GM23338 (cell line): ENCODE results near the gene DIP2C. TPM values are rescaled to one million over a fixed set of nuclear protein-coding genes. Genes with fewer than 3 reads are reported as not detected.

Experiments used
- ATAC-seq: fragments of 200-7000 bp; cut with Tn5 transposase; 3 replicates; pipeline ENCODE4 v1.9.1; 2020
- DNase-seq: peaks from one replicate; pipeline ENCODE4 v3.0.0-alpha.2; 2015; ENCODE audit warnings: low spot score
- H2AFZ ChIP-seq: fragments of 200-600 bp; sonication (generic); 2 replicates; pipeline ENCODE4 v1.8.0; 2016; ENCODE audit warnings: antibody characterized with exemption, mild to moderate bottlenecking, moderate library complexity
- H3F3A ChIP-seq: fragments of 200-600 bp; sonication (generic); replicated peaks from 2 replicates; pipeline ENCODE4 v1.8.0; 2017; ENCODE audit warnings: antibody characterized with exemption, mixed run types, low read depth
- H3K27ac ChIP-seq: fragments of 200-600 bp; sonication (generic); 2 replicates; pipeline ENCODE4 v1.6.1; 2016; ENCODE audit warnings: low read depth
- H3K27me3 ChIP-seq: fragments of 200-600 bp; sonication (generic); 2 replicates; pipeline ENCODE4 v1.8.0; 2016; ENCODE audit warnings: mild to moderate bottlenecking, mixed run types, moderate library complexity; ENCODE audit not compliant: insufficient read depth
- H3K36me3 ChIP-seq: fragments of 200-600 bp; sonication (generic); 2 replicates; pipeline ENCODE4 v1.8.0; 2016; ENCODE audit warnings: mild to moderate bottlenecking; ENCODE audit not compliant: insufficient read depth
- H3K4me1 ChIP-seq: fragments of 200-600 bp; sonication (generic); 2 replicates; pipeline ENCODE4 v1.8.0; 2016; ENCODE audit warnings: mild to moderate bottlenecking, moderate library complexity; ENCODE audit not compliant: insufficient read depth
- H3K4me2 ChIP-seq: fragments of 200-600 bp; sonication (generic); 2 replicates; pipeline ENCODE4 v1.7.1; 2017; ENCODE audit warnings: mixed run types
- H3K4me3 ChIP-seq: fragments of 200-600 bp; sonication (generic); 2 replicates; pipeline ENCODE4 v1.6.1; 2016; ENCODE audit warnings: mixed run types
- H3K79me2 ChIP-seq: fragments of 200-600 bp; sonication (generic); replicated peaks from 2 replicates; pipeline ENCODE4 v1.8.0; 2017; ENCODE audit warnings: mild to moderate bottlenecking; ENCODE audit not compliant: insufficient read depth
- H3K9me2 ChIP-seq: fragments of 200-600 bp; sonication (generic); 2 replicates; pipeline ENCODE4 v1.8.0; 2017; ENCODE audit not compliant: insufficient read depth
- H4K20me1 ChIP-seq: fragments of 200-600 bp; sonication (generic); replicated peaks from 2 replicates; pipeline ENCODE4 v1.8.0; 2017; ENCODE audit warnings: mild to moderate bottlenecking; ENCODE audit not compliant: insufficient read depth
- H3K27ac Mint-ChIP-seq: 2 replicates; pipeline ENCODE4 v1.8.0; 2020; ENCODE audit warnings: inconsistent platforms, mild to moderate bottlenecking, moderate library complexity, mixed read lengths
- H3K27me3 Mint-ChIP-seq: 3 replicates; pipeline ENCODE4 v1.8.0; 2022; ENCODE audit warnings: low read depth, mild to moderate bottlenecking, moderate library complexity, mixed read lengths, inconsistent platforms; ENCODE audit not compliant: insufficient read depth, poor library complexity
- H3K36me3 Mint-ChIP-seq: 3 replicates; pipeline ENCODE4 v1.8.0; 2021; ENCODE audit warnings: low read depth, mild to moderate bottlenecking, inconsistent platforms, moderate library complexity, mixed read lengths
- H3K4me1 Mint-ChIP-seq: 3 replicates; pipeline ENCODE4 v1.8.0; 2020; ENCODE audit warnings: mild to moderate bottlenecking, inconsistent platforms, mixed read lengths
- H3K4me3 Mint-ChIP-seq: 3 replicates; pipeline ENCODE4 v1.8.0; 2021; ENCODE audit warnings: moderate library complexity, mild to moderate bottlenecking, inconsistent platforms, mixed read lengths
- H3K9me3 Mint-ChIP-seq: 3 replicates; pipeline ENCODE4 v1.8.0; 2020; ENCODE audit warnings: moderate library complexity, mild to moderate bottlenecking, inconsistent platforms, mixed read lengths
- CREB1 ChIP-seq: fragments of 250-450 bp; sonication (Bioruptor Pico); IDR thresholded peaks from 2 replicates; pipeline ENCODE4 v1.5.0; 2020; ENCODE audit warnings: low read depth, mild to moderate bottlenecking, moderate library complexity
- ETS1 ChIP-seq: IDR thresholded peaks from 2 replicates; pipeline ENCODE4 v1.6.1; 2016; ENCODE audit warnings: antibody characterized with exemption
- EZH2 ChIP-seq: fragments of 200-600 bp; sonication (generic); IDR thresholded peaks from one replicate; pipeline ENCODE4 v1.8.0; 2017; ENCODE audit warnings: antibody characterized with exemption, mild to moderate bottlenecking, low read depth; ENCODE audit not compliant: unreplicated experiment
- EZH2phosphoT487 ChIP-seq: fragments of 200-600 bp; sonication (generic); IDR thresholded peaks from one replicate; pipeline ENCODE4 v1.8.1; 2018; ENCODE audit warnings: antibody characterized with exemption; ENCODE audit not compliant: unreplicated experiment
- JUNB ChIP-seq: IDR thresholded peaks from one replicate; pipeline ENCODE4 v1.6.1; 2016; ENCODE audit warnings: antibody characterized with exemption; ENCODE audit not compliant: unreplicated experiment
- POLR2AphosphoS5 ChIP-seq: IDR thresholded peaks from 2 replicates; pipeline ENCODE4 v1.6.1; 2016; ENCODE audit warnings: antibody characterized with exemption, low read depth
- ZNF331 ChIP-seq: fragments of 250-450 bp; sonication (Bioruptor Pico); IDR thresholded peaks from 2 replicates; pipeline ENCODE4 v1.5.0; 2020; ENCODE audit warnings: low read depth, mild to moderate bottlenecking, moderate library complexity
- ZNF462 ChIP-seq: fragments of 250-450 bp; sonication (Bioruptor Pico); IDR thresholded peaks from 2 replicates; pipeline ENCODE4 v1.5.0; 2020; ENCODE audit warnings: mild to moderate bottlenecking, moderate library complexity
- polyA plus RNA-seq: library from polyadenylated mRNA; unstranded; fragments of >200 nt; fragmentation: Nextera tagmentation; extraction: Ambion mirVana; gene quantifications from 2 replicates; pipeline ENCODE4 v1.2.1, GENCODE V29; 2016
- total RNA-seq: library from RNA; depleted of rRNA; stranded (reverse); fragments of >200 nt; shearing (Covaris generic); gene quantifications from 2 replicates; pipeline ENCODE4 v1.2.3, GENCODE V29; 2014

DIP2C gene
- total and polyA plus RNA-seq, 2 experiments from 2014 or later = 5.1 to 7.7 TPM

- H3K36me3 Mint-ChIP-seq = no peaks in the 10 kb centered on the region; the same call in 2 of the 3 replicates
- H3K9me2 ChIP-seq = no peaks in the 10 kb centered on the region
- H3K27me3 ChIP-seq = no peaks in the 10 kb centered on the region
- no peaks in the 10 kb centered on the region for H3K9me3 Mint-ChIP-seq
- no peak for ATAC-seq
- peaks cover 15% of the 10 kb centered on the region for H3K4me1 ChIP-seq
- peaks cover 17% of the 10 kb centered on the region for H4K20me1 ChIP-seq
- no peak overlapping the region for H3K27ac ChIP-seq
- no peak overlapping the region for H2AFZ ChIP-seq
- peaks cover 3% of the 10 kb centered on the region; the same call in 1 of the 2 replicates for H3F3A ChIP-seq
- no peak overlapping the region for H3K4me3 Mint-ChIP-seq
- H3K36me3 ChIP-seq = no peaks in the 10 kb centered on the region
- H3K27me3 Mint-ChIP-seq = peaks cover 10% of the 10 kb centered on the region
- H3K79me2 ChIP-seq = peaks cover 36% of the 10 kb centered on the region
- no peak overlapping the region for H3K4me2 ChIP-seq
- TF ChIP-seq EZH2phosphoT487 (no peak), EZH2 (no peak), JUNB (no peak), POLR2AphosphoS5 (no peak), ETS1 (no peak)
- no peak for DNase-seq
- H3K4me1 Mint-ChIP-seq = peaks cover 37% of the 10 kb centered on the region
- no peak overlapping the region for H3K27ac Mint-ChIP-seq
- H3K4me3 ChIP-seq = no peak overlapping the region
These were observed 60.1 kb downstream of the DIP2C start for GRCh38 chr10:629186-629998.

- peaks cover 33% of the 10 kb centered on the region for H3K79me2 ChIP-seq
- Mint-ChIP-seq H3K27me3 (peaks cover 13% of the 10 kb centered on the region), H3K4me1 (peaks cover 33% of the 10 kb centered on the region), H3K9me3 (no peaks in the 10 kb centered on the region), H3K4me3 (no peak overlapping the region), H3K36me3 (no peaks in the 10 kb centered on the region; the same call in 2 of the 3 replicates), H3K27ac (no peak overlapping the region)
- H2AFZ ChIP-seq = no peak overlapping the region
- peaks cover 13% of the 10 kb centered on the region for H3K4me1 ChIP-seq
- DNase-seq (no peak), ATAC-seq (no peak)
- no peak overlapping the region for H3K27ac ChIP-seq
- H4K20me1 ChIP-seq = peaks cover 12% of the 10 kb centered on the region; the same call in 1 of the 2 replicates
- H3F3A ChIP-seq = peaks cover 3% of the 10 kb centered on the region; the same call in 1 of the 2 replicates
- no peak overlapping the region for H3K4me3 ChIP-seq
- H3K9me2 ChIP-seq = no peaks in the 10 kb centered on the region
- H3K4me2 ChIP-seq = no peak overlapping the region
- no peaks in the 10 kb centered on the region for H3K36me3 ChIP-seq
- no peaks in the 10 kb centered on the region for H3K27me3 ChIP-seq
- TF ChIP-seq ZNF462 (CRISPR knock-in tag) = no peak
- TF ChIP-seq ZNF331 (CRISPR knock-in tag) = no peak
- no peak for TF ChIP-seq CREB1
- TF ChIP-seq ETS1 = no peak
- TF ChIP-seq EZH2 = no peak
- no peak for TF ChIP-seq EZH2phosphoT487
These were observed 61.0 kb downstream of the DIP2C start for GRCh38 chr10:628386-629045.
